ENCODE data around the gene DGKH. TPM values are rescaled to one million over a fixed set of nuclear protein-coding genes. Genes with fewer than 3 reads are reported as not detected.

The DGKH gene
- total and polyA plus RNA-seq, 2 donors (not counting 1 experiment from before 2014, with no cell fraction given): 6.1 to 7.9 TPM

DNA sequence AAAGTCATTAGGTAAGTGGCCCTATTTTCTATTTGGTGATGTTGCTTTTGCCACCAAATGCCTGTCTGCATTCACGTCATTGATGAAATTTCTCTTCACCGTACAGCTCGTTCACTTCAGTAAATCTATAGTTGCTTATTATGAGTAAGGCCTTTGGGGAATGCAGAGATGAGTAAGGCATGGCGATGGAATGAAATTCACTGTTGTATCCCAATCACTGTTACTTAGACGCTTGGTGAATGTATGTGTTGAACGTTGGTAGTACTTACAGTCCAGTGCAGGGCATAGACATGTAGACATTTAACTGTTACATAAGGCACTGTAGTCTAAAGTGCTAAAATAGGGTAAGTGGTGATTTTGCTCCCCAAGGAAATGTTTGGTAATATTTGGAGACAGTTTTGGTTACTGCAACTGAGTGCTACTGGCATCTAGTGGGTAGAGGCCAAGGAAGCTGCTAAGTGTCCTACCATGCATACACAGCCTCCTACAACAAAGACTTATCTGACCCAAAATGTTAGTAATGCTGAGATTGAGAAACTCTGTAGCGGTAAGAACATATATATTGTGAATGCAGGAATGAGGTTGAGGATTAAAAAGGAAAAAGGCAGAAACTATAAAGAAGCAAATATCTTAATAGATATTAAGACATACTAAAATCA lies 229.3 kb downstream of the DGKH start:
- H3K79me2 ChIP-seq (ENCODE audit: control insufficient read depth, insufficient read depth, low read length): peaks cover 78% of the 10 kb centered on the region
- no peaks in the 10 kb centered on the region for H3K9me3 ChIP-seq (ENCODE audit: control insufficient read depth, insufficient read depth, low read depth, low read length)
- no peak for TF ChIP-seq EZH2 (IDR thresholded peaks at IDR 0.05; ENCODE audit: low read length, missing control alignments)
- no peak for TF ChIP-seq CTCF (conservative IDR thresholded peaks at IDR 0.05 in 1 of 2, IDR thresholded peaks at IDR 0.05 in 1 of 2; ENCODE audit: low read depth in 1 of 2, low read length in 2 of 2)
- H3K4me3 ChIP-seq (replicated peaks in 1 of 4; ENCODE audit: control extremely low read depth in 1 of 4, insufficient read depth in 1 of 4, low read depth in 3 of 4, low read length in 4 of 4): no peak overlapping the region
- H3K4me1 ChIP-seq (ENCODE audit: control insufficient read depth, extremely low read depth, insufficient read depth, low read length): peaks cover 2% of the 10 kb centered on the region
- no peak overlapping the region for H2AFZ ChIP-seq (ENCODE audit: low read length)
- no peaks in the 10 kb centered on the region for H3K36me3 ChIP-seq (ENCODE audit: control insufficient read depth, insufficient read depth, low read length)
- DNase-seq (ENCODE audit: low read depth in 2 of 2): peak; percentile 14 to 35
- no peak overlapping the region for H3K4me2 ChIP-seq (ENCODE audit: extremely low read depth, insufficient read depth, low read length)
- H4K20me1 ChIP-seq (ENCODE audit: control insufficient read depth, extremely low read depth, insufficient read depth, low read length): peaks cover 2% of the 10 kb centered on the region
- H3K9ac ChIP-seq (ENCODE audit: insufficient read depth, low read length): no peak overlapping the region
- H3K27me3 ChIP-seq (ENCODE audit: control insufficient read depth, insufficient read depth, low read length): no peaks in the 10 kb centered on the region
- no peak overlapping the region for H3K27ac ChIP-seq (ENCODE audit: insufficient read depth, low read length)

GRCh38 chr13:42279080-42279479 lies 230.6 kb downstream of the DGKH start:
- peak in 1 of 2 donors; percentile 49 for DNase-seq (ENCODE audit: low read depth in 2 of 2)
- Histone ChIP-seq H3K36me3 (ENCODE audit: control insufficient read depth, insufficient read depth, low read length) (no peaks in the 10 kb centered on the region), H3K27me3 (ENCODE audit: control insufficient read depth, insufficient read depth, low read length) (no peaks in the 10 kb centered on the region), H3K27ac (ENCODE audit: insufficient read depth, low read length) (no peak overlapping the region), H2AFZ (ENCODE audit: low read length) (no peak overlapping the region), H4K20me1 (ENCODE audit: control insufficient read depth, extremely low read depth, insufficient read depth, low read length) (peaks cover 2% of the 10 kb centered on the region), H3K4me1 (ENCODE audit: control insufficient read depth, extremely low read depth, insufficient read depth, low read length) (peaks cover 2% of the 10 kb centered on the region), H3K9me3 (ENCODE audit: control insufficient read depth, insufficient read depth, low read depth, low read length) (no peaks in the 10 kb centered on the region), H3K79me2 (ENCODE audit: control insufficient read depth, insufficient read depth, low read length) (peaks cover 77% of the 10 kb centered on the region), H3K4me3 (replicated peaks in 1 of 4; ENCODE audit: control extremely low read depth in 1 of 4, insufficient read depth in 1 of 4, low read depth in 3 of 4, low read length in 4 of 4) (no peak overlapping the region), H3K4me2 (ENCODE audit: extremely low read depth, insufficient read depth, low read length) (no peak overlapping the region), H3K9ac (ENCODE audit: insufficient read depth, low read length) (no peak overlapping the region)
- TF ChIP-seq EZH2 (IDR thresholded peaks at IDR 0.05; ENCODE audit: low read length, missing control alignments) (no peak), CTCF (conservative IDR thresholded peaks at IDR 0.05 in 1 of 2, IDR thresholded peaks at IDR 0.05 in 1 of 2; ENCODE audit: low read depth in 1 of 2, low read length in 2 of 2) (no peak)

DNA sequence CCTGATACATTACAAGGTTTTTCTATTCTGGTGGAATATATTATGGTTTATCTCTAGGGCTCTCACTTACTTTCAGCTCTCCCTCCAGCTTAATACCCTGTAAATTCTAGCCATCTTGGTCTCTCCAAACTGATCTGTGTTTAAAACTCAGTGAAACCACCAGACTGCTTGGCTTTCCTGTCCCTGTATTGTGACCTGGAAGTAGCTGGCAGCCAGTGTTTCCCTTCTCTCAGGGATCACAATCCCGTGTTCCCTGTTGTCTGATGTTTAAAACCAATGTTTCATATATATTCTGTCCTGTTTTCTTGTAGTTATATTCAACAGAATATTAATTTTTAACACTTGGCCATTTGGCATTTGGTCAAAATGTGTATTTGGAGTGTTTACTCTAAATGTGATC lies 231.5 kb downstream of the DGKH start:
- Histone ChIP-seq H3K4me1 (ENCODE audit: control insufficient read depth, extremely low read depth, insufficient read depth, low read length) (no peaks in the 10 kb centered on the region), H3K36me3 (ENCODE audit: control insufficient read depth, insufficient read depth, low read length) (no peaks in the 10 kb centered on the region), H3K79me2 (ENCODE audit: control insufficient read depth, insufficient read depth, low read length) (peaks cover 70% of the 10 kb centered on the region), H3K4me3 (replicated peaks in 1 of 4; ENCODE audit: control extremely low read depth in 1 of 4, insufficient read depth in 1 of 4, low read depth in 3 of 4, low read length in 4 of 4) (no peak overlapping the region), H3K4me2 (ENCODE audit: extremely low read depth, insufficient read depth, low read length) (no peak overlapping the region), H3K27ac (ENCODE audit: insufficient read depth, low read length) (no peak overlapping the region), H2AFZ (ENCODE audit: low read length) (no peak overlapping the region), H3K9ac (ENCODE audit: insufficient read depth, low read length) (no peak overlapping the region), H3K27me3 (ENCODE audit: control insufficient read depth, insufficient read depth, low read length) (no peaks in the 10 kb centered on the region), H4K20me1 (ENCODE audit: control insufficient read depth, extremely low read depth, insufficient read depth, low read length) (peaks cover 2% of the 10 kb centered on the region), H3K9me3 (ENCODE audit: control insufficient read depth, insufficient read depth, low read depth, low read length) (no peaks in the 10 kb centered on the region)
- TF ChIP-seq CTCF (conservative IDR thresholded peaks at IDR 0.05 in 1 of 2, IDR thresholded peaks at IDR 0.05 in 1 of 2; ENCODE audit: low read depth in 1 of 2, low read length in 2 of 2) (no peak), EZH2 (IDR thresholded peaks at IDR 0.05; ENCODE audit: low read length, missing control alignments) (no peak)
- no peak for DNase-seq (ENCODE audit: low read depth in 2 of 2)

All from fibroblast of lung (primary cell).